Endothelial cell of umbilical vein (primary cell): Measurements from ENCODE around the gene STIM1. TPM values are rescaled to one million over a fixed set of nuclear protein-coding genes. Genes with fewer than 3 reads are reported as not detected.

ENCODE experiments used
- BruUV-seq: library from RNA; stranded (reverse); fragments of 400-500 nt; replicated peaks from 2 replicates; lab custom pipeline; 2021; lab: Mats Ljungman, UMichigan
- CTCF ChIA-PET: fragments of 300-600, 350-600 bp; sonication (Branson Sonifier 250); formaldehyde crosslinking; loops from one replicate; lab custom pipeline; 2021; ENCODE audit warnings: antibody characterized with exemption, inconsistent platforms; lab: Charles Lee
- POLR2A ChIA-PET: fragments of 300-600, 350-600 bp; sonication (Branson Sonifier 250); formaldehyde crosslinking; loops from one replicate; lab custom pipeline; 2021; ENCODE audit warnings: antibody characterized with exemption, inconsistent platforms; lab: Charles Lee
- DNase-seq: peaks from one replicate; pipeline ENCODE4 v3.0.0-alpha.2; 2011; ENCODE audit warnings: low read depth, low spot score
- FAIRE-seq: peaks from 2 replicates; lab custom pipeline; 2011; peaks lifted over from hg19 to GRCh38; lab: Jason Lieb, UNC
- H2AFZ ChIP-seq: 2 replicates; pipeline ENCODE4 v1.6.0; 2012; ENCODE audit warnings: low read depth, low read length, control low read depth, inconsistent platforms
- H3K27ac ChIP-seq: 2 replicates; pipeline ENCODE4 v1.5.1; 2011; ENCODE audit warnings: low read depth, mild to moderate bottlenecking, control low read depth, low read length, moderate library complexity; ENCODE audit not compliant: insufficient read depth
- H3K27me3 ChIP-seq, 2 experiments: 2 replicates each; pipeline versions ENCODE4 v1.6.0 to v1.6.1; 2011; ENCODE audit warnings: low read length in 2 of 2, mixed read lengths in 1 of 2; ENCODE audit not compliant: control insufficient read depth in 2 of 2, insufficient read depth in 2 of 2
- H3K36me3 ChIP-seq, 2 experiments: 2 replicates in 1 of 2; 3 replicates in 1 of 2; pipeline ENCODE4 v1.5.1; 2011; ENCODE audit warnings: low read length in 2 of 2, mild to moderate bottlenecking in 1 of 2, moderate library complexity in 1 of 2; ENCODE audit not compliant: control insufficient read depth in 2 of 2, insufficient read depth in 2 of 2; ENCODE audit errors: extremely low read depth in 1 of 2
- H3K4me1 ChIP-seq: 3 replicates; pipeline ENCODE4 v1.5.1; 2011; ENCODE audit warnings: mild to moderate bottlenecking, low read length; ENCODE audit not compliant: control insufficient read depth, insufficient read depth; ENCODE audit errors: extremely low read depth
- H3K4me2 ChIP-seq: 2 replicates; pipeline ENCODE4 v1.6.1; 2011; ENCODE audit warnings: low read length, control low read depth, mixed read lengths; ENCODE audit not compliant: insufficient read depth
- H3K4me3 ChIP-seq, 3 experiments: fragments of 200-600 bp in 1 of 3; sonication (generic), shearing (Covaris generic) in 1 of 3; replicated peaks in 1 of 3; 2 replicates each; pipeline ENCODE4 v1.5.1; 2011 to 2016; ENCODE audit warnings: control low read depth in 3 of 3, low read length in 3 of 3, mild to moderate bottlenecking in 2 of 3, inconsistent platforms in 1 of 3, low read depth in 1 of 3, moderate library complexity in 1 of 3; ENCODE audit not compliant: insufficient read depth in 1 of 3
- H3K79me2 ChIP-seq: 2 replicates; pipeline ENCODE4 v1.6.0; 2012; ENCODE audit warnings: low read length, inconsistent platforms; ENCODE audit not compliant: control insufficient read depth, insufficient read depth
- H3K9ac ChIP-seq: replicated peaks from 2 replicates; pipeline ENCODE3; 2011; ENCODE audit warnings: low read length, control low read depth; ENCODE audit not compliant: insufficient read depth; ENCODE audit errors: extremely low read depth
- H3K9me1 ChIP-seq: replicated peaks from 3 replicates; pipeline ENCODE4 v1.6.0; 2011; ENCODE audit warnings: mild to moderate bottlenecking, low read length; ENCODE audit not compliant: control insufficient read depth, insufficient read depth; ENCODE audit errors: extremely low read depth
- H3K9me3 ChIP-seq: replicated peaks from 2 replicates; pipeline ENCODE4 v1.5.1; 2012; ENCODE audit warnings: low read length, inconsistent platforms; ENCODE audit not compliant: control insufficient read depth, insufficient read depth
- H4K20me1 ChIP-seq: replicated peaks from 2 replicates; pipeline ENCODE3; 2011; ENCODE audit warnings: mild to moderate bottlenecking, low read length; ENCODE audit not compliant: control insufficient read depth, insufficient read depth; ENCODE audit errors: extremely low read depth
- EZH2 ChIP-seq: IDR thresholded peaks from 2 replicates; pipeline ENCODE4 v1.6.1; 2012; ENCODE audit warnings: borderline replicate concordance, low read depth, mild to moderate bottlenecking, moderate library complexity, low read length, inconsistent platforms; ENCODE audit not compliant: severe bottlenecking
- FOS ChIP-seq: IDR thresholded peaks from 2 replicates; pipeline ENCODE4 v1.6.1; 2011; ENCODE audit warnings: mild to moderate bottlenecking, low read length, moderate library complexity, borderline replicate concordance; ENCODE audit not compliant: insufficient read depth
- GATA2 ChIP-seq: IDR thresholded peaks from 2 replicates; pipeline ENCODE4 v1.7.0; 2011; ENCODE audit warnings: low read depth, mild to moderate bottlenecking, moderate library complexity, mixed read lengths, low read length; ENCODE audit not compliant: insufficient read length, insufficient read depth
- JUN ChIP-seq: IDR thresholded peaks from 2 replicates; pipeline ENCODE4 v1.6.1; 2011; ENCODE audit warnings: borderline replicate concordance, low read depth; ENCODE audit not compliant: insufficient read length, insufficient read depth
- MYC ChIP-seq: IDR thresholded peaks from one replicate; pipeline ENCODE4 v1.6.1; 2011; ENCODE audit warnings: mild to moderate bottlenecking, low read depth, low read length
- POLR2A ChIP-seq: IDR thresholded peaks from 2 replicates; pipeline ENCODE4 v1.6.1; 2012; ENCODE audit warnings: low read depth, mild to moderate bottlenecking, control low read depth, low read length
- POLR2AphosphoS5 ChIP-seq: IDR thresholded peaks from 2 replicates; pipeline ENCODE4 v1.6.1; 2012; ENCODE audit warnings: low read depth, mild to moderate bottlenecking, control low read depth, low read length, moderate library complexity; ENCODE audit not compliant: insufficient read depth
- dilution Hi-C: fragments of 300-500 bp; cut with MboI; formaldehyde crosslinking; loops from one replicate; pipeline ENCODE4 v1.15.0; 2019; ENCODE audit warnings: low sequenced_read_pairs; ENCODE audit not compliant: extremely low pct_ligation_motif_present
- intact Hi-C: fragments of 100-400 bp; cut with micrococcal nuclease; formaldehyde crosslinking; loops from one replicate; pipeline ENCODE4 v1.10.0; 2022
- polyA plus RNA-seq, 4 experiments: library from polyadenylated mRNA; depleted of rRNA in 3 of 4; stranded (reverse) in 3 of 4; unstranded in 1 of 4; fragments of >200 nt; gene quantifications; 2 replicates each; pipeline versions ENCODE4 v1.2.1 to v1.2.3, GENCODE V29; 2011 to 2012; ENCODE audit warnings: missing spikeins in 1 of 4
- total RNA-seq: library from RNA; stranded (reverse); gene quantifications from 2 replicates; pipeline ENCODE4 v1.2.3, GENCODE V29; 2021
- TF ChIP-seq, protein P1 (sequence below), 2 donors: IDR thresholded peaks; 1 replicate in 1 of 2; 2 replicates in 1 of 2; pipeline ENCODE4 v1.5.1; 2011; ENCODE audit warnings: low read length in 2 of 2, mild to moderate bottlenecking in 2 of 2, moderate library complexity in 2 of 2, control low read depth in 1 of 2, inconsistent platforms in 1 of 2, low read depth in 1 of 2; ENCODE audit not compliant: insufficient read depth in 1 of 2; ENCODE audit errors: extremely low read depth in 1 of 2

Gene STIM1
- total and polyA plus RNA-seq, 2 donors (not counting 3 experiments of a cell fraction or from before 2014, with no cell fraction given), result 32.7 to 33.4 TPM

DNA sequence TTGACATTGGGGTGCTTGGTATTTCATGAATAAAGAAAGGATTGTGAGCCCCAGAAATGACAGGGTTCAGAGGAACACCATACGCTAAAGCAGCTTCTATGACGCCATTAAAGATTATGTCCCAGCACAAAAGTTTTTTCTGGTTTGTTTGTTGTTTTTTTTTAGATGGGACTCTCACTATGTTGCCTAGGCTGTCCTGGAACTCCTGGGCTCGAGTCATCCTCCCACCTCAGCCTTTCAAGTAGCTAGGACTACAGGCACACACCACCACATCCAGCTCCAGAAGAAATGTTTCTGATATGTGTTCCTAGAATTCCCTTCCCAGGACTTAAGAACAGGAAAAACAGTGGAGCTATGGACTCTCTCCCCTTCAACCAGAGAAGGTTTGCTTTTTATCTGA lies 12.1 kb upstream of the STIM1 start:
- no peaks in the 10 kb centered on the region for H3K9me1 ChIP-seq
- intact Hi-C loops (no loop called here), dilution Hi-C loops (no loop called here)
- H4K20me1 ChIP-seq, result no peaks in the 10 kb centered on the region
- no peak overlapping the region for H3K4me3 ChIP-seq
- peaks cover 22% of the 10 kb centered on the region for H3K79me2 ChIP-seq
- H3K36me3 ChIP-seq, result no peaks in the 10 kb centered on the region
- no peak overlapping the region for H3K4me2 ChIP-seq
- H2AFZ ChIP-seq, result no peak overlapping the region
- BruUV-seq, result no TSS peak
- POLR2A ChIA-PET, result no interaction called here
- no peak for FAIRE-seq
- H3K4me1 ChIP-seq, result peaks cover 16% of the 10 kb centered on the region
- H3K9me3 ChIP-seq, result no peaks in the 10 kb centered on the region
- DNase-seq, result no peak
- peaks cover 0 to 2% of the 10 kb centered on the region in 2 experiments for H3K27me3 ChIP-seq
- TF ChIP-seq, protein P1, sequence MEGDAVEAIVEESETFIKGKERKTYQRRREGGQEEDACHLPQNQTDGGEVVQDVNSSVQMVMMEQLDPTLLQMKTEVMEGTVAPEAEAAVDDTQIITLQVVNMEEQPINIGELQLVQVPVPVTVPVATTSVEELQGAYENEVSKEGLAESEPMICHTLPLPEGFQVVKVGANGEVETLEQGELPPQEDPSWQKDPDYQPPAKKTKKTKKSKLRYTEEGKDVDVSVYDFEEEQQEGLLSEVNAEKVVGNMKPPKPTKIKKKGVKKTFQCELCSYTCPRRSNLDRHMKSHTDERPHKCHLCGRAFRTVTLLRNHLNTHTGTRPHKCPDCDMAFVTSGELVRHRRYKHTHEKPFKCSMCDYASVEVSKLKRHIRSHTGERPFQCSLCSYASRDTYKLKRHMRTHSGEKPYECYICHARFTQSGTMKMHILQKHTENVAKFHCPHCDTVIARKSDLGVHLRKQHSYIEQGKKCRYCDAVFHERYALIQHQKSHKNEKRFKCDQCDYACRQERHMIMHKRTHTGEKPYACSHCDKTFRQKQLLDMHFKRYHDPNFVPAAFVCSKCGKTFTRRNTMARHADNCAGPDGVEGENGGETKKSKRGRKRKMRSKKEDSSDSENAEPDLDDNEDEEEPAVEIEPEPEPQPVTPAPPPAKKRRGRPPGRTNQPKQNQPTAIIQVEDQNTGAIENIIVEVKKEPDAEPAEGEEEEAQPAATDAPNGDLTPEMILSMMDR (IDR thresholded peaks at IDR 0.05; ENCODE audit: extremely low read depth in 1 of 2, insufficient read depth in 1 of 2, low read depth in 1 of 2, low read length in 2 of 2), result no peak
- TF ChIP-seq FOS (no peak), MYC (no peak), JUN (no peak), GATA2 (no peak), POLR2A (no peak)
- H3K9ac ChIP-seq, result no peak overlapping the region
- CTCF ChIA-PET, result interaction anchor here (0.7 to 13.5 kb wide), 4 partner anchors 11 to 227 kb away, joined by 3 to 871 read pairs (median 18); partner anchors contain the start of gene STIM1
- no peak overlapping the region for H3K27ac ChIP-seq

DNA sequence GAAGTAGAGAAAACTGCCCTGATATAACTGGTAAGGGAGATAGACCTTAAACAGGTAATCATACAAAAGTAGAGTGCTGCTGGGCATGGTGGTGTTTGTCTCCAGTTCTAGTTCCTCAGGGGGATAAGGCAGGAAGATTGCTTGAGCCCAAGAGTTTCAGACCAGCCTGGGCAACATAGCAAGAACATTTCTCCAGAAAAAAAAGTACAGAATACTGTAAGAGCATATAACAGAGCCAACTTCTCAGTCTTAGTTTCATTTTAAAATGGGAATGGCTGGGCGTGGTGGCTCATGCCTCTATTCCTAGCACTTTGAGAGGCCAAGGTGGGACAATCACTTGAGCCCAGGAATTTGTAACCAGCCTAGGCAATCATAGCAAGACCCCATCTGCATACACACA lies 10.2 kb upstream of the STIM1 start:
- DNase-seq, result no peak
- H3K9me3 ChIP-seq, result no peaks in the 10 kb centered on the region
- peaks cover 3% of the 10 kb centered on the region for H3K79me2 ChIP-seq
- H4K20me1 ChIP-seq, result no peaks in the 10 kb centered on the region
- TF ChIP-seq MYC (no peak), EZH2 (no peak), FOS (no peak), POLR2AphosphoS5 (no peak)
- TF ChIP-seq, protein P1 (IDR thresholded peaks at IDR 0.05; ENCODE audit: extremely low read depth in 1 of 2, insufficient read depth in 1 of 2, low read depth in 1 of 2, low read length in 2 of 2), result no peak
- dilution Hi-C loops (no loop called here), intact Hi-C loops (no loop called here)
- H2AFZ ChIP-seq, result no peak overlapping the region
- ChIA-PET CTCF (interaction anchor here (3.1 to 13.5 kb wide), 2 partner anchors 10 to 225 kb away, joined by 19 to 871 read pairs; partner anchors contain the start of gene STIM1), POLR2A (no interaction called here)
- no peak overlapping the region for H3K27ac ChIP-seq
- peaks cover 4% of the 10 kb centered on the region for H3K4me1 ChIP-seq
- no peaks in the 10 kb centered on the region for H3K36me3 ChIP-seq
- no peak overlapping the region for H3K4me2 ChIP-seq
- H3K27me3 ChIP-seq, result peaks cover 0 to 3% of the 10 kb centered on the region in 2 experiments
- BruUV-seq, result no TSS peak
- no peak overlapping the region for H3K9ac ChIP-seq
- no peak for FAIRE-seq
- no peaks in the 10 kb centered on the region for H3K9me1 ChIP-seq
- no peak overlapping the region for H3K4me3 ChIP-seq
